Bone marrow (tissue), 2 donors: ENCODE data around the gene ATG9B.

ENCODE experiments used
- DNase-seq, 2 donors: peaks; one replicate each; lab custom pipeline; 2025; lab: John Stamatoyannopoulos, UW

ATG9B gene

DNA sequence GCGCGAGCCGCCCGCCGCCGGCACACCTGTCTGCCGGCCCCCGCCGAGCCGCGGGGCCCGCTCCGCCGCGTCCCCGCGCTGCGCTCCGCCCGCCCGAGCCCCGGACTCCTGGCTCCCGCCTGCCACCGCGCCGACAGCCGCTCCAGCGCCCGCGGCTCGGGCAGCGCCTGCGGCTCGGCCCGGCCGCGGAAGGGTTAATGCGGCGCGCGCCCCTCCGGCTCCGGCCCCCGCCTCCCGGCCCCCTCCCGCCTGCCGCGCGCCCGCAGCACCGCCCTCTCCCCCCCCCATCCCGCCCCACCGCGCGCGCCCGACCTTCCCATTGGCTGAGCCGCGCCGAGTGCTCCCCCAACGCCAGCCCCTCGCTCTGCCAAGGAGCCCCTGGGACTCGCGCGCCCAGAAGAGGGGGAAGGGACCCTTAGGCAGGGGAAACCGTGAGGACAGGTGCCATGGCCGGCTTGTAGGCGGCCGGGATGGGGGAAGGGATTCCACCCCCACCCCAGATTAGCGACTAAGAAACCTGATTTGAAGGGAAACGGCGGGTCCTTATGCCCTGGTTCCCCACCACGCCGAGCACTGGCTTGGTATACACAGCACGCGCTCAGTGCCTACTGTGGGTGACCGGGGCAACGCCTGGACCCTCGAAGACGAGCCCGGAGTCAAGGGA, 46.0 kb downstream of the ATG9B start, which contains the start of gene KCNH2:
TSS of gene KCNH2 (minus strand) at position 196 of the 664 bp plus-strand sequence. CDS start 408 bp downstream, outside the sequence.
- DNase-seq: no peak

DNA sequence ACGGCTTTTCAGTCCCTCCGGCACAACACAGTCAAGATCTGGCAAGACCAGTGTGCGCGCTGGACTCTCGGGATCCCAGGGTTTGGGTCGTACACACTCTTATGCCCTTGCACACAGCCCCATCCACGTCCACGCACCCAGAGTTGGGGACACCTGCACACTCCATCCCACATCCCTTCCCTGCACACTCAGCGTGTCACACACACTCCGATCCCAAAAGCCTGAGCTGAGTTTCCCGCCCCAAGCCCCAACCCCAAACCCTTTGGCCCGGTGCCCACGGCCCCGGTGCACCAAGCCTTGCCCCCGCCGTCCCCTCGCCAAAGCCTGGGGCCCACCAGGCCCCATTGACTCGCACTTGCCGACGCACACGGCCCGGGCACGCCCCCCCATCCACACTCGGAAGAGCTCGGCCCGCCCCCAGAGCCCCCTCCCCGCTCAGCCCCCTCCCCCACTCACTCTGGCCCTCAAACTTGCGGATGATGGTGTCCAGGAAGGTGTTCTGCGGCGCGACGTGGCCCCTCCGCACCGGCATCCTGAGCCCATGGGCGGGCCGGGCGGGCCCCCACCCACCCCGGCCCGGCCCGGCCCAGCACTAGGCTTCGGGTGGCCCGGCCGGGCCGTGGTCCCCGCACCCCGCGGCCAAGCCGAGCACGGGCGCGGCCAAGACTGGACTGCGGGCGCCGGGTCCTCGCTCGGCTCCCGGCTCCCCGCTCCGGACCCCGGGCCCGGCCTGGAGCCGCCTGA, 46.7 kb downstream of the ATG9B start:
- DNase-seq: no peak

DNA sequence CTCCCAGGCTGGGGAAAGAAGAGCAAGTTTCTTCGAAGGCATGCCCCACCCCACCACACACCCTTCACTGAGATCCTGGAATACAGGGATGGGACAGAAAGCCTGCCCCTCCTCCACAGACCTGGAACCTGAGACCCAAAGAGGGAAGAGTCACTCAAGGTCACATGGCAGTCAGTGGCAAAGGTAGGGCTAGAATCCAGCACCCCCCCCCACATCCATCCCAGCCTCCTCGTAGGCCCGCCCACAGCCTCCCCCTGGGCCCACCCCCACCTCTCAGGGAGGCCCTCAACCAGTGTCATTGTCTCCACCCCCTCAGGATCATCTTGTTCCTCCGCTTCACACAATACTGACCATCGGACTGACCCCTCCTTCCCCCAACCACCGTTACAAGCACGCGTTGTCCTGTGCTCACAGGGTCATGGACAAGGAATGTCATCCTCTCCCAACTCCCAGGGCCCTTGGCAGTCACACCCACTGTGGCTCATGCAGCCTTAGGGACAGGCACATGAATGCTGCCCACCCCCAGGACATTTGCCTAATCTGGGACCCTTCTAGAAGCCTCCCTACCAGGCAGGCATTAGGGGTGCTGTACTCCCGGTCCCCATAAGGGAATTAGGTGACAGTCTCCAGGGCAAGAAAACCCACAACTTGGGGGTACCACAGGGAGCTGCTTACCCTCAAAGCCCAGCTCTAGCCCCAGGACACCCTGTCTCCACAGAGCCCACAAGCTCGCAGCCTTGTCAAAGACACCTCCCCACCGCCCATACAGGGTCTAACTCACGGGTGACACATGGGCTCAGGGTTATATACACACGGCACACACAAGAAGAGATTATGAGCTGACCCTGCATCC, 47.5 kb downstream of the ATG9B start:
- no peak for DNase-seq

DNA sequence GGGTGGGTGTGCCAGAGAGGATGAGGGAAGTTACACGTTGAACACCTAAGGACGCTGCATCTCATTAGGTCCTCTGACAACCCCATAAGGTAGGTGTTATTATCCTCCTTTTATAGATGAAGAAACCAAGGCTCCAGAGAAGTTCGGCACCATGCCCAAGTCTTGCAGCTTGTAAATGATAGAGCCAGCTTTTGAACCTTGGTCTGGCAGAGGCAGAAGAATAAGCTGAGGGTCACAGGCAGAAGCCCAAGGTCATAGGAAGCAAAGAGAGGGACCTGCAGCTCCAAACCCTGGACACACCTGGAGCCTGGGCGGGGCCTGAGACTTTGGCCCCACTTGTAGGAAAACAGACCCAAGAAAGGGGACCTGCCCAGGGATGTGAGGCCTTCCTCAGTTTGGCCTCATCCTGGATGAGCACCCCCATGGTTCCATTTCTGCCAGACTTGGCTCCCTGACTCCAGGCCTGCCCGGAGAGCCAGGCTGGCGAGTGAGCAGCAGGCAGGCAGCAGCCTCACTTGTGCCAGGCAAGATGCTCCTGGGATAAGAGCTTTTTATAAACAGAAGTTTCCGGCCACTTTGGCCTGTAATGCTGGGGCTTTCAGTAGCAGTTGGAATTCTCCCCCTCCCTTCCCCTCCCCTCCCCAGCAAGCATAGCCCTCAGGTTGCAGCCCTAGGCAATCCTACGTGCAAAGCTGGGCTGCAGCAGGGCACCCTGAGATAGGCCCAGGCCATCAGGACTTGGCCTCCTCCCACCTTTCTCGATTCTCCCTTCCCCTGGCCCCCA, 48.6 kb downstream of the ATG9B start:
- DNase-seq: no peak

DNA sequence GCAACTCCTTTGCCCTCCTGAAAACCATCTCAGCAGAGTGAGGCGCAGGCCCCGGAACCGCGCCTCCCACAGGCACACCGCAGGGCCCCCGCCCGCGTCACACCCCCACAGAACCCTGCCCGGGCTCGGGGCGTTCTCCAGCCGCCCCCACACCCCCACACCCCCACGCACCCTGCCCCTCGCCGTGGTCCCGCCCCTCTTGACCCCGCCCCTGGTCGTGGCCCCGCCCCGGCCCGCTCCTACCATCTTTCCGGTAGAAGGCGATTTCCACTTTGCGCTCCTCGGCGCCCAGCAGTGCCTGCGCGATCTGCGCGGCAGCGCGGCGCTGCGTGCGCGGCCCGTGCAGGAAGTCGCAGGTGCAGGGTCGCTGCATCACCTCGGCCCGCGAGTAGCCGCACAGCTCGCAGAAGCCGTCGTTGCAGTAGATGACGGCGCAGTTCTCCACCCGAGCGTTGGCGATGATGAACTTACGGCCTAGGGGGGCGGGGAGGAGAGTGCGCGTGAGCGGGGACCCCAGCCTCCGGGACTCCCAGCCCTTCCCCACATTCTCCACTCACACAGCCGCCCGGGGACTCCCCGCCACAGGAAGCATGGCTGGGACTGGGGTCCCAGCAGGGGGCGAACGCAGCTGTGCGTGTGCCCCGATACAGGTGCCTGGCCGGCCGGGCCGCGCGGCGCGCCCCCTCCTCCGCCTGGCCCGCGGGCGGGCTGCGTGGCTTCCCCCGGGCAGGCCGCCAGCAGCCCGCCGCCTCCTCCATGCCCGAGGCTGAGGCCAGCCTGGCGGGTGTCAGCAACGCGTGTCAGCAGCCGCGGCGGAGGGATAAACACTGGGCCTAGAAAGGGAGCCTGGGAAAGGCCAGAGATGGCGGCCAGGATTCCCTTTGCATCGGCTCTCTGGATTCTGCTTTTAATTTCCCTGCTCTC, 49.6 kb downstream of the ATG9B start:
- DNase-seq: no peak

DNA sequence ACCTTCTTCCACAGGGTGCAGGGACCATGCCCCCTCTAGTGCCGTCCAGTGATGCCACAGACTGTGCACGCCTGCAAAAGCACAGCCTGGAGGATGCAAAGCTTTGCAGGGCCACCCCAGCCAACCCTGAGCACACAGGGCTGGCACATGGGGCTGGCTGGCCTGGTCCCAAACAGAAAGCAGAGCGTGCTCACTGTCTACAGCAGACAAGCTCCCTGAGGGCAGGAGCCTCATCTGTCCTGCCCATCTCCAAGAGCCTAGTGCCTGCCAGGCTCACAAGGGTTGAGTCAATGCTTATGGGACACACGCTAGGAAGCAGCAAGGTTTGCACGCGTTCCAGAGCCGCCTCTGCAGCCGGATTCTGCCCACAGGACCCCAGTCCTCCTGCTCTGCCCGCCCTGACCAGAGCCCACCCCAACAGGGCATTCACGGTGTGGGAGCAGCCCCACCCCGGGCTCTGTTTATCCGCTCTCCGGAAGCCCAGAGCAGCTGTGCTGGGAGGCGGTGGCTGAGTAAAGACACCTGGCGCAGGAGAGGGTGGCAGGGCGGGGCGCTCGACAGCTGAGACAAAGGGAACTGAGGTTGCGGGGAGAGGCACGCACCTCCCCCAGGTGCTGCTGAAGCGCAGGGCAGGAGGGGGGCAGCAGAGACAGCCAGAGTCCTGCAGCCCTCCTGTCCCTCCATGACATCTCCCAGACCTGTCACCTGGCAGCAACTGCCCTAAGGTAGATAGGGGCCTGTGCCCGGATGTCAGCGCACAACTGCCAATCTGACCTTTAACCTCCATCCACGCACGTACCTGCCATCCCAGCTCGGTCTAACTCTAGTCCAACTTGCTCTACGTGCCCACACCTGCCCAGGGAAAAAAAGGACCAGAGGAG, 50.5 kb downstream of the ATG9B start:
- DNase-seq: no peak

DNA sequence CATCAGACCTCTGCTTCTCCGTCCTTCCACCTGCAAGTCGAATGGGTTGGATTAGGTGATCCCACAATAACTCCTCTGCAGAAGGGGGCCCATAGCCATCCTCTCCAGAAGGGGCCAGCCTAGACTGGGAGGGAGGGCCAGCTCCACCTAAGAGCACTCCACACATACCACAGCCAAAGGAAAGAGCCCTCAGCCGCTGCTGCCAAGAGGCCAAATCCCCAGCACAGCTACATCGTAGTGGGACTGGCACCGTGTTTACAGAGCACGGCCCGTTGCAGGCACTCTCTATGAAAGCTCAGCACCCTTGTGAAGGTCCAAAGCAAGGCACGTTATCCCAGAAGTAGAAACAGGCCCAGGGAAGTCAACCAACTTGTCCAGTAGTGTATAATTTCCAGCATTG, 51.6 kb downstream of the ATG9B start:
- no peak for DNase-seq

DNA sequence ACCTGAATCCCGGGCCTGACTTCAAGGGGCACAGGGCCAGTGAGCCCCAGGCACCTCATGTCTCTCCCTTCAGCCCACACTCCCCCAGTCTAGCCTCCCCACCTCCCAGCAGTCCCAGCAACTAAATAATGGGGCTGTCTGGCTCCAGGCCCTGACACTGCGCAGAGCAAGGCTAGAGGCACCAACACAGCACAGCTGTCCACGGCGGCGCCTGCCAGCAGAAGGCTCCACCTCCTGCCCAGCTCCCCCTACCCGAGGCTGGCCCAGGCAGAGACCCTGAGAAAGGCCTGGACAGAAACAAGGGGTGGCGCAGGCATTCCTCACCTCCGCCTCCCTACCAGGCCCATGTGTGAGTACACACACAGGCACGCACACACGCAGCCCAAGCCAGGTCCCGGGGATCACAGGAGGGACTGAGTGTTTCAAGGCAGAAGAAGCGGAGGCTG, 52.2 kb downstream of the ATG9B start:
- DNase-seq: no peak

DNA sequence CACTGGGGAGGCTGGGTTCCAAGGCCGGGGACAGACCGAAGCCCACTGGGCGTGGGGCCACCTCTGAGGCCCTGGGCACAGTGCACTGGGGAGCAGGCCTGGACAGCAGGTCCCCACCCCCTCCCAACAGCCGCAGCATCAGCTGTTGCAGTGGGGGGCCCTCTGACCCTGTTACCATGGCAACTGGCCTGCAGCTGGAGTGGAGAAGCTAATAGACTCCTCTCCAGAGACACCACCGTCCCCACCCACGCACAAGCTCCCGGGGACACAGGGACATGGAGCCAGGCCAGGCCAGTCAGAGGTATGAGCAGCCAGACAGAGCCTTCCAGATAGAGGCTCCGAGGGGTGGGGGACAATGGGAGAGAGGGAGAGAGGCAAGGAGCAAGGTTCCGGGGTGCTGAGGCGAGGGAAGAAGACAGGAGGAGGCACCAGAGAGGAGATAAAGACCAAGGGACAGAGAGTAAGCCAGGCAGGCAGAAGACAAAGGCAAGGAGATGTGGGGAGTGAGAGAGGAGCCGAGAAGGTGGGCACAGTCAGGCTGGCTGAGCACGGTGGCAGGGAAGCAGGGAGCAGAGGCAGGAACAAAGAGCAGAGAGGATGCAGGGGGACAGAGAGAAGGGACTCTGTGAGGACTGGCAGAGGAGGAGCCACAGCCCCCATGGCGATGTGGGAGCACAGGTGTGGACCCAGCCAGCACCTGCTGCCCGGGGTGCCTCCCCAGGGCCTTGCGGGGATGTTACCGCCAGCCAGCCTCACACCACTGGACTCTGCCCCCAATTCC, 52.9 kb downstream of the ATG9B start:
- no peak for DNase-seq

DNA sequence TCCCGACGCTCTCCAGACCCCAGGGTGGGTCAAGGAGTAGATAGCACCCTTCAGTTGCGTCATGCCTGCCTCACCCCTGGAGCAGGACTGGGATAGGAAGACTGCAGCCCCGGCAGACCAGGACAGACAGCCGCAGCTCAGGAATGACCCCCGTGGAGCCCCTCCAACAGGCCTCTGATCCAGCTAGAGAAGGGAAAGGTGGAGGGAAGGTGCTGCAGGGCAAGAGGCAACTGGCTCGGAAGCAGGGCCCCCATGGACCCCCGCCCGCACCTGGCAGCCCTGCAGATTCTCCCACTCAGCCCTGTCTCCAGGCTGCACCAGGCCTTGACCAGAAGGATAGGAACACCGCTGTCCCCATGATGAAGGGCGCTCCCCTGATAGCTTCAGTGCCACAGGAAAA, 53.9 kb downstream of the ATG9B start:
- no peak for DNase-seq

DNA sequence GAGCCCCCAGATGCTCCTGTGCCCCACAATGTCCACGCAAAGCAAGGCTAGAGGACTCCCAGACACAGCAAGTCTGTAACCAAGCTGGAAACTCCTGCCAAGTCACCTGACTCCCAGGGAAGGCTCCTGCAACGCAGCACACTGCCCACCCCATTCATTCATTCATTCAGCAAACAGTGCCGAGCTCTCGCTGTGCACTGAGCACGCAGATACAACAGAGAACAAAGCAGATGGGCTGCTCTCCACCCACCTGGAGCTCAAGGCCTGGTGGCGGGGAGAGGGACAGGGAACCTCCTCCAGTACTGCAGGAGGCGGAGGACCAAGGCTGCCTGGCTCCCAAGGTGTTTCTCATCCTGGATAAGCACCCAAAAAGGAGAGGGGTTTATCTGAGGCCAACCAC, 54.8 kb downstream of the ATG9B start:
- no peak for DNase-seq

DNA sequence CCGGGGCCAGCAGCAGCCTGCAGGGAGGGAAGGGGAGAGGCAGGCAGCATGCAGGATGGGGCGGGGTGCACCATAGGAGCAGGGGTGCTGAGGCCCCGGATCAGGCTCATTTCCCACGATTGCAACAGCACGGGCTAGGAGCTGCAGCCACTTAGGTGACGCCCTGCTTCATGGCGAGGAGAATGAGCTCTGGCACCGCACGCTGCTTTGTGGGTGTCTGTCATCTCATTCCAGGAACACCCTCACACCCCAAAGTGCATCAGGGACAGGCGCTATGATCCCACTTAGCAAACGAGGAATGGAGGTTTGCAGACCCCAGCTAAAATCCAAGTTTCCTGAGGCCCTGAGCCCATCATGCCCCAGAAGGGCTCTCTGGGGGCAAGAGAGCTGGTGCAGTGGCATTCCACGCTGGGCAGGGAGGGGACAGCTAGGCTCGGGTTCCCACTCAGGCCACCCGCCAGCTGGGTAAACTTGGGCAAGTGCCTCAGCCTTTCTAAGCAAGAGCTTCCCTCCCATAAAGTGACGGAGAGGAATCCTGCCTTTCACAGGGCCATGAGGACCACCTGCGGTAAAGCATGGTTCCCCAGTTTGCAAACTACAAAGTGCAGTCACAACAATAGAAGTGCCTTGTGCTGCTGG, 55.4 kb downstream of the ATG9B start:
- no peak for DNase-seq

DNA sequence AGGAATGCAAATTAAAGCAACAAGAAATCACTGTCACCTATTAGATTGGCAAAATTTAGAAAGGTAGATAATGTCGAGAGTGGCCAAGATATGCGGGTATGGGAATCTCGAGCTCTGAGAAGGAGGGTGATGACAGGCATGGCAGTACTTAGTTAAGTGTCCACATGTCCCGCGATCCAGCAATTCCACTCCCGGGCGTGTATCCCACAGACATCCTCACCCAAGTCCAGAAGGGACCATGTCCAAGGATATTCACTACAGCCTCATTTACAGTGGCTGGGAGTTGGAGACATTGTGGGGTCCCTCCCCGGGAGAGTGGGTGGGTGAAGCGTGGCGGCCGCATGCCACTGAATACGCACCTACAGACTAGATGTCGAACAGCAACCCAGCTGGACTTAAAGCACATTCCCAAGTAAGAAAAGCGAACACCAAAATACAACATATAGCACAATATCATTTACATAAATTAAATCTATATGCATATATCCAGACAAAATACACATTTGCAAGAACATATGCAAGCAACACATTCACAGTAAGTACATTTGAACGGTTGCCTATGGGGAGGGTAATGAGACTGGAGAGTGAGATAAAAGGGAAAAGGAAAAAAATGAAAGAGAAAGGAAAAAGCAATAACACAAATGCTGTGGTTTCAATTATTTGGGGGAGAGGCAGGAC, 56.1 kb downstream of the ATG9B start:
- no peak for DNase-seq

DNA sequence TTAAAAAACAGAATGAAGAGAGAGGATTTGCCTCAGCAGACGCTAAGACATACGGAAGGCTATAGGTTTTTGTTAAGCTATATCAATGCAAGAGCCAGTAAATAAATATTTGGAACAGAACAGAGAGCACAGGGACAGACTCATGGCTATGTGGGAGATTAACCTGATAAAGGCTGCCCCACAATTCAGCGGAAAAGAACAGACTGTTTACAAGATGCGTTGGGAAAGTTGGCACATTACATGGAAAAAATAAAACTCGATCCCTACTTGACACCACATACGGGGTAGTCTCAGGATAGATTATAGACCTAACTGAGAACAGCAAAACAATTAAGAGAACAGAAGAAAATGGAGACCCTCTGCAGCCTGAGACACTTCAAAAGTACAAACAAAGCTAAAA, 56.9 kb downstream of the ATG9B start:
- DNase-seq: no peak

DNA sequence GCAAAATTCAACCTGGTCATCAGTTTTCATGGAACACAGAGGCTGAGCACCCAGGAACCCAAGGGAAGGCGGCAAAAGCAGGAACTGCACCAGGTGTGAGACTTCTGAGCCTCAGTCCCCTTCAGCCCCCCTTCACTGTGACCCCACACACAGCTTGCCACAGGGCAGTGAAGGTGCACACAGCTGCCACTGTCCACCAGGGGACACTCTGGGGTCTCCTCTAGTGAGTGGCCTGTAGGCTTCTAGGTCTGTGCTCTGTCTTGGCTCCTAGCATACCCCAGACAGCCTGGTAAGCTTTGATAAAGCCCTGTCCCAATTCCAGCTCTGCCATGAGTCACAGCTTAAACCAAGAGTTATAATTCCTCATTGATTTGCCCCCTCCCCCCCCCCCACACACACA, 58.3 kb downstream of the ATG9B start:
- no peak for DNase-seq

DNA sequence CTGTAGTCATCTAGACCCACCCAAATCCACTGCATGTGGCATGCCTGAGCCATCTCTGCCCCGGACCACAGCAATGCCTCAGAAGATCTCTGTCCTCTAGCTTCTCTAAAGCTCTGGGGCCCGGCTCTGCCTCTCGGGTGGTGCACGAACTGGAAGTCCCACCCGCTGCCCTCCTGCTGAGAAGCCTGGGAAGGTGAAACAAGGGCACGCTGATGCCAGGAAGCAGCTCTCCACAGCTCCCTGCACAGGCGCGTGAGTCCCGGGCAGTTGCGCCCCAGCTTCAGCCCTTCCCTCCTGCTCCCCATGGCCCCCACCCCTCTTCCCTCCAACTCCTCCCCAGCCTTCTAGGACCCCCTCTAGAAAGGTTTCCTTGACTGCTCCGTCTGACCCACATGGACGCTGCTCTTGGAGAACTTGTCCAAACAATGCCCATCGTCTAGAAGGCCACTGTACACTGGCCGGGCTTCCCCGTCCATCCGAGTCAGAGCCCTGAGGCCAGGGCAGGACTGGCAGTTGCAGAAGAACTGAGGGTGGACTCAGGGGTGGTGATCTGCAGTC, 58.9 kb downstream of the ATG9B start:
- DNase-seq: no peak
